Measurements from ENCODE around the gene KASH5. TPM values are rescaled to one million over a fixed set of nuclear protein-coding genes. Genes with fewer than 3 reads are reported as not detected.

The KASH5 gene
- total and polyA plus RNA-seq, 2 of the 13 experiments (the other 11 are each of a cell fraction or from before 2014, with no cell fraction given), result not detected

GRCh38 chr19:49363268-49364082 is 24.6 kb upstream of the KASH5 start, which contains the start of gene DKKL1 (continued):
- TF ChIP-seq, protein P1, sequence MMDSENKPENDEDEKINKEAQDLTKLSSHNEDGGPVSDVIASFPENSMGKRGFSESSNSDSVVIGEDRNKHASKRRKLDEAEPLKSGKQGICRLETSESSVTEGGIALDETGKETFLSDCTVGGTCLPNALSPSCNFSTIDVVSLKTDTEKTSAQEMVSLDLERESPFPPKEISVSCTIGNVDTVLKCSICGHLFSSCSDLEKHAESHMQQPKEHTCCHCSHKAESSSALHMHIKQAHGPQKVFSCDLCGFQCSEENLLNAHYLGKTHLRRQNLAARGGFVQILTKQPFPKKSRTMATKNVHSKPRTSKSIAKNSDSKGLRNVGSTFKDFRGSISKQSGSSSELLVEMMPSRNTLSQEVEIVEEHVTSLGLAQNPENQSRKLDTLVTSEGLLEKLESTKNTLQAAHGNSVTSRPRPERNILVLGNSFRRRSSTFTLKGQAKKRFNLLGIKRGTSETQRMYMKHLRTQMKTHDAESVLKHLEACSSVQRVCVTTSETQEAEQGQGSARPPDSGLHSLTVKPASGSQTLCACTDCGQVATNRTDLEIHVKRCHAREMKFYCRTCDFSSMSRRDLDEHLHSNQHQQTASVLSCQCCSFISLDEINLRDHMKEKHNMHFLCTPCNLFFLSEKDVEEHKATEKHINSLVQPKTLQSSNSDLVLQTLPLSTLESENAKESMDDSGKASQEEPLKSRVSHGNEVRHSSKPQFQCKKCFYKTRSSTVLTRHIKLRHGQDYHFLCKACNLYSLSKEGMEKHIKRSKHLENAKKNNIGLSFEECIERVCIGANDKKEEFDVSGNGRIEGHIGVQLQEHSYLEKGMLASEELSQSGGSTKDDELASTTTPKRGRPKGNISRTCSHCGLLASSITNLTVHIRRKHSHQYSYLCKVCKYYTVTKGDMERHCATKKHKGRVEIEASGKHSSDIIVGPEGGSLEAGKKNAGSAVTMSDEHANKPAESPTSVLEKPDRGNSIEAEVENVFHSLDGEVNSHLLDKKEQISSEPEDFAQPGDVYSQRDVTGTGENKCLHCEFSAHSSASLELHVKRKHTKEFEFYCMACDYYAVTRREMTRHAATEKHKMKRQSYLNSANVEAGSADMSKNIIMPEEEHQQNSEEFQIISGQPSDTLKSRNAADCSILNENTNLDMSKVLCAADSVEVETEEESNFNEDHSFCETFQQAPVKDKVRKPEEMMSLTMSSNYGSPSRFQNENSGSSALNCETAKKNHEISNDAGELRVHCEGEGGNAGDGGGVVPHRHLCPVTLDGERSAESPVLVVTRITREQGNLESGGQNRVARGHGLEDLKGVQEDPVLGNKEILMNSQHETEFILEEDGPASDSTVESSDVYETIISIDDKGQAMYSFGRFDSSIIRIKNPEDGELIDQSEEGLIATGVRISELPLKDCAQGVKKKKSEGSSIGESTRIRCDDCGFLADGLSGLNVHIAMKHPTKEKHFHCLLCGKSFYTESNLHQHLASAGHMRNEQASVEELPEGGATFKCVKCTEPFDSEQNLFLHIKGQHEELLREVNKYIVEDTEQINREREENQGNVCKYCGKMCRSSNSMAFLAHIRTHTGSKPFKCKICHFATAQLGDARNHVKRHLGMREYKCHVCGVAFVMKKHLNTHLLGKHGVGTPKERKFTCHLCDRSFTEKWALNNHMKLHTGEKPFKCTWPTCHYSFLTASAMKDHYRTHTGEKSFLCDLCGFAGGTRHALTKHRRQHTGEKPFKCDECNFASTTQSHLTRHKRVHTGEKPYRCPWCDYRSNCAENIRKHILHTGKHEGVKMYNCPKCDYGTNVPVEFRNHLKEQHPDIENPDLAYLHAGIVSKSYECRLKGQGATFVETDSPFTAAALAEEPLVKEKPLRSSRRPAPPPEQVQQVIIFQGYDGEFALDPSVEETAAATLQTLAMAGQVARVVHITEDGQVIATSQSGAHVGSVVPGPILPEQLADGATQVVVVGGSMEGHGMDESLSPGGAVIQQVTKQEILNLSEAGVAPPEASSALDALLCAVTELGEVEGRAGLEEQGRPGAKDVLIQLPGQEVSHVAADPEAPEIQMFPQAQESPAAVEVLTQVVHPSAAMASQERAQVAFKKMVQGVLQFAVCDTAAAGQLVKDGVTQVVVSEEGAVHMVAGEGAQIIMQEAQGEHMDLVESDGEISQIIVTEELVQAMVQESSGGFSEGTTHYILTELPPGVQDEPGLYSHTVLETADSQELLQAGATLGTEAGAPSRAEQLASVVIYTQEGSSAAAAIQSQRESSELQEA (CRISPR knock-in tag; IDR thresholded peaks at IDR 0.05; ENCODE audit: not compliant biosample characterization), result peak; percentile 54
- peak; percentile 29; the same call in 1 of the 2 replicates for TF ChIP-seq GMEB1 (CRISPR knock-in tag; IDR thresholded peaks at IDR 0.05; ENCODE audit: borderline replicate concordance)
- no peak for TF ChIP-seq NFE2L2 (IDR thresholded peaks at IDR 0.05; ENCODE audit: low read length)
- no peak for TF ChIP-seq ZBTB38 (CRISPR knock-in tag; IDR thresholded peaks at IDR 0.05)
- TF ChIP-seq RNF2 (conservative IDR thresholded peaks at IDR 0.05; ENCODE audit: low read depth), result no peak
- TF ChIP-seq SP5 (CRISPR knock-in tag; IDR thresholded peaks at IDR 0.05; ENCODE audit: borderline replicate concordance, low read depth), result peak; percentile 45; the same call in 1 of the 2 replicates
- TF ChIP-seq ZNF891 (CRISPR knock-in tag; IDR thresholded peaks at IDR 0.05), result peak; percentile 50; the same call in 1 of the 2 replicates
- TF ChIP-seq ZNF567 (CRISPR knock-in tag; IDR thresholded peaks at IDR 0.05; ENCODE audit: borderline replicate concordance), result no peak
- no peak for TF ChIP-seq ELK4 (CRISPR knock-in tag; IDR thresholded peaks at IDR 0.05; ENCODE audit: borderline replicate concordance)
- peak; percentile 40; the same call in 1 of the 2 replicates for TF ChIP-seq THAP11 (CRISPR knock-in tag; IDR thresholded peaks at IDR 0.05)
- TF ChIP-seq, protein P2, sequence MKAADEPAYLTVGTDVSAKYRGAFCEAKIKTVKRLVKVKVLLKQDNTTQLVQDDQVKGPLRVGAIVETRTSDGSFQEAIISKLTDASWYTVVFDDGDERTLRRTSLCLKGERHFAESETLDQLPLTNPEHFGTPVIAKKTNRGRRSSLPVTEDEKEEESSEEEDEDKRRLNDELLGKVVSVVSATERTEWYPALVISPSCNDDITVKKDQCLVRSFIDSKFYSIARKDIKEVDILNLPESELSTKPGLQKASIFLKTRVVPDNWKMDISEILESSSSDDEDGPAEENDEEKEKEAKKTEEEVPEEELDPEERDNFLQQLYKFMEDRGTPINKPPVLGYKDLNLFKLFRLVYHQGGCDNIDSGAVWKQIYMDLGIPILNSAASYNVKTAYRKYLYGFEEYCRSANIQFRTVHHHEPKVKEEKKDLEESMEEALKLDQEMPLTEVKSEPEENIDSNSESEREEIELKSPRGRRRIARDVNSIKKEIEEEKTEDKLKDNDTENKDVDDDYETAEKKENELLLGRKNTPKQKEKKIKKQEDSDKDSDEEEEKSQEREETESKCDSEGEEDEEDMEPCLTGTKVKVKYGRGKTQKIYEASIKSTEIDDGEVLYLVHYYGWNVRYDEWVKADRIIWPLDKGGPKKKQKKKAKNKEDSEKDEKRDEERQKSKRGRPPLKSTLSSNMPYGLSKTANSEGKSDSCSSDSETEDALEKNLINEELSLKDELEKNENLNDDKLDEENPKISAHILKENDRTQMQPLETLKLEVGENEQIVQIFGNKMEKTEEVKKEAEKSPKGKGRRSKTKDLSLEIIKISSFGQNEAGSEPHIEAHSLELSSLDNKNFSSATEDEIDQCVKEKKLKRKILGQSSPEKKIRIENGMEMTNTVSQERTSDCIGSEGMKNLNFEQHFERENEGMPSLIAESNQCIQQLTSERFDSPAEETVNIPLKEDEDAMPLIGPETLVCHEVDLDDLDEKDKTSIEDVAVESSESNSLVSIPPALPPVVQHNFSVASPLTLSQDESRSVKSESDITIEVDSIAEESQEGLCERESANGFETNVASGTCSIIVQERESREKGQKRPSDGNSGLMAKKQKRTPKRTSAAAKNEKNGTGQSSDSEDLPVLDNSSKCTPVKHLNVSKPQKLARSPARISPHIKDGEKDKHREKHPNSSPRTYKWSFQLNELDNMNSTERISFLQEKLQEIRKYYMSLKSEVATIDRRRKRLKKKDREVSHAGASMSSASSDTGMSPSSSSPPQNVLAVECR (CRISPR knock-in tag; IDR thresholded peaks at IDR 0.05; ENCODE audit: borderline replicate concordance), result peak; percentile 57; the same call in 1 of the 2 replicates
- TF ChIP-seq MED13 (CRISPR knock-in tag; IDR thresholded peaks at IDR 0.05), result no peak
- 0 out of 2 replicates have a peak, but pooled peaks have one; percentile 14 for TF ChIP-seq NFYC (CRISPR knock-in tag; IDR thresholded peaks at IDR 0.05)

All from HepG2 (cell line).